WTC11 (cell line): ENCODE data around the gene ALDH5A1.

ENCODE experiments used
- ARID4B ChIP-seq: sonication (generic); formaldehyde crosslinking; IDR thresholded peaks from 2 replicates; pipeline ENCODE4 v1.8.0; 2023; ENCODE audit warnings: missing genetic modification reagents, mild to moderate bottlenecking, borderline replicate concordance
- ATF6 ChIP-seq: sonication (generic); formaldehyde crosslinking; IDR thresholded peaks from 2 replicates; pipeline ENCODE4 v1.8.1; 2023; ENCODE audit warnings: mild to moderate bottlenecking, missing genetic modification reagents
- RELA ChIP-seq: sonication (generic); formaldehyde crosslinking; IDR thresholded peaks from 2 replicates; pipeline ENCODE4 v1.8.1; 2022; ENCODE audit warnings: missing genetic modification reagents, mild to moderate bottlenecking, borderline replicate concordance
- SMAD3 ChIP-seq: sonication (generic); formaldehyde crosslinking; IDR thresholded peaks from 2 replicates; pipeline ENCODE4 v1.8.0; 2022; ENCODE audit warnings: missing genetic modification reagents, mild to moderate bottlenecking, borderline replicate concordance
- ZNF232 ChIP-seq: sonication (generic); formaldehyde crosslinking; IDR thresholded peaks from 2 replicates; pipeline ENCODE4 v1.8.0; 2022; ENCODE audit warnings: mild to moderate bottlenecking, missing genetic modification reagents
- TF ChIP-seq, protein P1 (sequence below): sonication (generic); formaldehyde crosslinking; IDR thresholded peaks from 2 replicates; pipeline ENCODE4 v1.8.0; 2023; ENCODE audit warnings: mild to moderate bottlenecking, missing genetic modification reagents
- TF ChIP-seq, protein P2 (sequence below): sonication (generic); formaldehyde crosslinking; IDR thresholded peaks from 2 replicates; pipeline ENCODE4 v1.8.0; 2023; ENCODE audit warnings: missing genetic modification reagents
- TF ChIP-seq, protein P3 (sequence below): sonication (generic); formaldehyde crosslinking; IDR thresholded peaks from 2 replicates; pipeline ENCODE4 v1.8.1; 2022; ENCODE audit warnings: low read depth, missing genetic modification reagents, borderline replicate concordance

DNA sequence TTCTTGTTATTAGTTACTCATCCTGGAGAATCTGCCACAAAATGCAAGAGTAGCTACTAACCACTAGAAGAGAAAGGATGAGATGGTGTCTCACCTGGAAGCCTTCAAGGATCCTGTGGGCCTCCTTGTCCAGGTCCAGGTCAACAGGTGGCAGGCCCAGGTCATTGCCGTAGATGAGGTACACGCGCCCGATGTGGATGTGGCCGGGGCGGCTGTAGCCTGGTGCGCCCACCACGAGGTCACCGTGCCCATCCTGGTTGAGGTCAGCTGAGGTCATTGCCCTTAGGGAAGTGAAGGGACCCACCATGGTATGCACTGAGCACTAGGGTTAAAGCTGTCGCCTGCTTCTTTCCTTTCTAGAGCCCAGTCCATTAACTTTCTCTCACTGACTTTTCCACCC, 40.8 kb upstream of the ALDH5A1 start:
- TF ChIP-seq SMAD3 (no peak), ARID4B (CRISPR knock-in tag) (no peak), ZNF232 (no peak), RELA (no peak), ATF6 (no peak)
- TF ChIP-seq, protein P1, sequence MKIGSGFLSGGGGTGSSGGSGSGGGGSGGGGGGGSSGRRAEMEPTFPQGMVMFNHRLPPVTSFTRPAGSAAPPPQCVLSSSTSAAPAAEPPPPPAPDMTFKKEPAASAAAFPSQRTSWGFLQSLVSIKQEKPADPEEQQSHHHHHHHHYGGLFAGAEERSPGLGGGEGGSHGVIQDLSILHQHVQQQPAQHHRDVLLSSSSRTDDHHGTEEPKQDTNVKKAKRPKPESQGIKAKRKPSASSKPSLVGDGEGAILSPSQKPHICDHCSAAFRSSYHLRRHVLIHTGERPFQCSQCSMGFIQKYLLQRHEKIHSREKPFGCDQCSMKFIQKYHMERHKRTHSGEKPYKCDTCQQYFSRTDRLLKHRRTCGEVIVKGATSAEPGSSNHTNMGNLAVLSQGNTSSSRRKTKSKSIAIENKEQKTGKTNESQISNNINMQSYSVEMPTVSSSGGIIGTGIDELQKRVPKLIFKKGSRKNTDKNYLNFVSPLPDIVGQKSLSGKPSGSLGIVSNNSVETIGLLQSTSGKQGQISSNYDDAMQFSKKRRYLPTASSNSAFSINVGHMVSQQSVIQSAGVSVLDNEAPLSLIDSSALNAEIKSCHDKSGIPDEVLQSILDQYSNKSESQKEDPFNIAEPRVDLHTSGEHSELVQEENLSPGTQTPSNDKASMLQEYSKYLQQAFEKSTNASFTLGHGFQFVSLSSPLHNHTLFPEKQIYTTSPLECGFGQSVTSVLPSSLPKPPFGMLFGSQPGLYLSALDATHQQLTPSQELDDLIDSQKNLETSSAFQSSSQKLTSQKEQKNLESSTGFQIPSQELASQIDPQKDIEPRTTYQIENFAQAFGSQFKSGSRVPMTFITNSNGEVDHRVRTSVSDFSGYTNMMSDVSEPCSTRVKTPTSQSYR (CRISPR knock-in tag), result no peak
- TF ChIP-seq, protein P2, sequence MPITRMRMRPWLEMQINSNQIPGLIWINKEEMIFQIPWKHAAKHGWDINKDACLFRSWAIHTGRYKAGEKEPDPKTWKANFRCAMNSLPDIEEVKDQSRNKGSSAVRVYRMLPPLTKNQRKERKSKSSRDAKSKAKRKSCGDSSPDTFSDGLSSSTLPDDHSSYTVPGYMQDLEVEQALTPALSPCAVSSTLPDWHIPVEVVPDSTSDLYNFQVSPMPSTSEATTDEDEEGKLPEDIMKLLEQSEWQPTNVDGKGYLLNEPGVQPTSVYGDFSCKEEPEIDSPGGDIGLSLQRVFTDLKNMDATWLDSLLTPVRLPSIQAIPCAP (CRISPR knock-in tag), result no peak
- TF ChIP-seq, protein P3, sequence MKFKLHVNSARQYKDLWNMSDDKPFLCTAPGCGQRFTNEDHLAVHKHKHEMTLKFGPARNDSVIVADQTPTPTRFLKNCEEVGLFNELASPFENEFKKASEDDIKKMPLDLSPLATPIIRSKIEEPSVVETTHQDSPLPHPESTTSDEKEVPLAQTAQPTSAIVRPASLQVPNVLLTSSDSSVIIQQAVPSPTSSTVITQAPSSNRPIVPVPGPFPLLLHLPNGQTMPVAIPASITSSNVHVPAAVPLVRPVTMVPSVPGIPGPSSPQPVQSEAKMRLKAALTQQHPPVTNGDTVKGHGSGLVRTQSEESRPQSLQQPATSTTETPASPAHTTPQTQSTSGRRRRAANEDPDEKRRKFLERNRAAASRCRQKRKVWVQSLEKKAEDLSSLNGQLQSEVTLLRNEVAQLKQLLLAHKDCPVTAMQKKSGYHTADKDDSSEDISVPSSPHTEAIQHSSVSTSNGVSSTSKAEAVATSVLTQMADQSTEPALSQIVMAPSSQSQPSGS (CRISPR knock-in tag), result no peak
